ENCODE measurements around the gene TBL1X.

TBL1X gene

GRCh38 chrX:9500584-9500983, 35.7 kb downstream of the TBL1X start:
- no peaks in the 10 kb centered on the region for H3K27me3 ChIP-seq (ENCODE audit: low read depth, low read length)
- no peak overlapping the region for H3K9ac ChIP-seq (ENCODE audit: low read length)
- peaks cover 11% of the 10 kb centered on the region; the same call in 1 of the 2 replicates for H3K79me2 ChIP-seq (ENCODE audit: low read length)
- H3K4me2 ChIP-seq (ENCODE audit: low read length): no peak overlapping the region
- no peak for TF ChIP-seq EZH2phosphoT487 (IDR thresholded peaks at IDR 0.05; ENCODE audit: low read depth)
- no peak for TF ChIP-seq CTCF (IDR thresholded peaks at IDR 0.05; ENCODE audit: low read depth, low read length)
- H3K4me1 ChIP-seq (ENCODE audit: low read length): no peaks in the 10 kb centered on the region
- H3K4me3 ChIP-seq (ENCODE audit: low read length): no peak overlapping the region
- no peaks in the 10 kb centered on the region for H3K9me3 ChIP-seq (ENCODE audit: insufficient read depth, low read length)
- peaks cover 13% of the 10 kb centered on the region; the same call in 1 of the 2 replicates for H4K20me1 ChIP-seq (ENCODE audit: insufficient read depth, low read length)
- H2AFZ ChIP-seq (ENCODE audit: low read depth, low read length): no peak overlapping the region
- H3K27ac ChIP-seq (ENCODE audit: low read length): no peak overlapping the region
- peaks cover 9% of the 10 kb centered on the region for H3K36me3 ChIP-seq (replicated peaks; ENCODE audit: low read depth, low read length)

- Histone ChIP-seq H3K36me3 (replicated peaks; ENCODE audit: low read depth, low read length) (peaks cover 7% of the 10 kb centered on the region), H3K27ac (ENCODE audit: low read length) (no peak overlapping the region), H4K20me1 (ENCODE audit: insufficient read depth, low read length) (peaks cover 8% of the 10 kb centered on the region; the same call in 1 of the 2 replicates), H3K9ac (ENCODE audit: low read length) (no peak overlapping the region), H3K4me2 (ENCODE audit: low read length) (no peak overlapping the region), H3K79me2 (ENCODE audit: low read length) (peaks cover 11% of the 10 kb centered on the region; the same call in 1 of the 2 replicates), H3K9me3 (ENCODE audit: insufficient read depth, low read length) (no peaks in the 10 kb centered on the region), H2AFZ (ENCODE audit: low read depth, low read length) (no peak overlapping the region), H3K4me3 (ENCODE audit: low read length) (no peak overlapping the region), H3K27me3 (ENCODE audit: low read depth, low read length) (no peaks in the 10 kb centered on the region), H3K4me1 (ENCODE audit: low read length) (no peaks in the 10 kb centered on the region)
- TF ChIP-seq CTCF (IDR thresholded peaks at IDR 0.05; ENCODE audit: low read depth, low read length) (no peak), EZH2phosphoT487 (IDR thresholded peaks at IDR 0.05; ENCODE audit: low read depth) (no peak)
Measured at GRCh38 chrX:9501362-9501761, 36.5 kb downstream of the TBL1X start.

- no peak overlapping the region for H3K4me3 ChIP-seq (ENCODE audit: low read length)
- no peaks in the 10 kb centered on the region for H3K4me1 ChIP-seq (ENCODE audit: low read length)
- no peak overlapping the region for H3K9ac ChIP-seq (ENCODE audit: low read length)
- TF ChIP-seq EZH2phosphoT487 (IDR thresholded peaks at IDR 0.05; ENCODE audit: low read depth) (no peak), CTCF (IDR thresholded peaks at IDR 0.05; ENCODE audit: low read depth, low read length) (no peak)
- peaks cover 5% of the 10 kb centered on the region; the same call in 1 of the 2 replicates for H4K20me1 ChIP-seq (ENCODE audit: insufficient read depth, low read length)
- no peak overlapping the region for H3K27ac ChIP-seq (ENCODE audit: low read length)
- H3K27me3 ChIP-seq (ENCODE audit: low read depth, low read length): no peaks in the 10 kb centered on the region
- no peak overlapping the region for H3K4me2 ChIP-seq (ENCODE audit: low read length)
- peaks cover 10% of the 10 kb centered on the region; the same call in 1 of the 2 replicates for H3K79me2 ChIP-seq (ENCODE audit: low read length)
- H3K9me3 ChIP-seq (ENCODE audit: insufficient read depth, low read length): no peaks in the 10 kb centered on the region
- no peak overlapping the region for H2AFZ ChIP-seq (ENCODE audit: low read depth, low read length)
- H3K36me3 ChIP-seq (replicated peaks; ENCODE audit: low read depth, low read length): peaks cover 7% of the 10 kb centered on the region
Measured at GRCh38 chrX:9503261-9503660, 38.4 kb downstream of the TBL1X start.

GRCh38 chrX:9510366-9510765, 45.5 kb downstream of the TBL1X start:
- Histone ChIP-seq H3K4me3 (ENCODE audit: low read length) (no peak overlapping the region), H3K79me2 (ENCODE audit: low read length) (no peaks in the 10 kb centered on the region)
- no peak for TF ChIP-seq CTCF (IDR thresholded peaks at IDR 0.05; ENCODE audit: low read depth, low read length)
- no peak for TF ChIP-seq EZH2phosphoT487 (IDR thresholded peaks at IDR 0.05; ENCODE audit: low read depth)

More at GRCh38 chrX:9510366-9510765, 45.5 kb downstream of the TBL1X start:
- no peaks in the 10 kb centered on the region; the same call in 1 of the 2 replicates for H4K20me1 ChIP-seq (ENCODE audit: insufficient read depth, low read length)
- H3K4me2 ChIP-seq (ENCODE audit: low read length): no peak overlapping the region
- no peaks in the 10 kb centered on the region for H3K9me3 ChIP-seq (ENCODE audit: insufficient read depth, low read length)
- H3K9ac ChIP-seq (ENCODE audit: low read length): no peak overlapping the region
- H3K27me3 ChIP-seq (ENCODE audit: low read depth, low read length): no peaks in the 10 kb centered on the region
- no peaks in the 10 kb centered on the region for H3K4me1 ChIP-seq (ENCODE audit: low read length)
- H2AFZ ChIP-seq (ENCODE audit: low read depth, low read length): no peak overlapping the region
- no peak overlapping the region for H3K27ac ChIP-seq (ENCODE audit: low read length)
- peaks cover 5% of the 10 kb centered on the region for H3K36me3 ChIP-seq (replicated peaks; ENCODE audit: low read depth, low read length)
